ENCODE data around the gene PYGO2.

- TF ChIP-seq CTCF (optimal IDR thresholded peaks at IDR 0.05 in 1 of 3, IDR thresholded peaks at IDR 0.05 in 1 of 3, conservative IDR thresholded peaks at IDR 0.05 in 1 of 3; ENCODE audit: extremely low read depth in 1 of 3, insufficient read depth in 2 of 3, low read length in 3 of 3) (no peak), EZH2 (IDR thresholded peaks at IDR 0.05; ENCODE audit: low read length) (no peak)
Measured at GRCh38 chr1:154953611-154954038, 8.0 kb downstream of the PYGO2 start.
